OCI-LY3 (cell line): ENCODE results near the gene ERI3.

ENCODE experiments used
- H2AFZ ChIP-seq: fragments of 200-600, 300-600 bp; shearing (Covaris generic); 2 replicates; pipeline ENCODE4 v1.6.0; 2014; ENCODE audit warnings: antibody characterized with exemption, low read depth, low read length
- H3K27ac ChIP-seq: fragments of 200-600, 300-600 bp; sonication (generic); 2 replicates; pipeline ENCODE4 v1.5.1; 2014; ENCODE audit warnings: mild to moderate bottlenecking, low read length, moderate library complexity, mixed read lengths
- H3K27me3 ChIP-seq: fragments of 200-600, 300-600 bp; sonication (generic); 2 replicates; pipeline ENCODE4 v1.6.1; 2014; ENCODE audit warnings: low read depth, low read length, mixed read lengths
- H3K36me3 ChIP-seq: fragments of 200-600, 300-600 bp; sonication (generic); replicated peaks from 2 replicates; pipeline ENCODE3; 2014; ENCODE audit warnings: low read depth, low read length, mixed read lengths
- H3K4me1 ChIP-seq: fragments of 300-600, 200-600 bp; sonication (generic); 2 replicates; pipeline ENCODE4 v1.6.1; 2014; ENCODE audit warnings: low read length, mixed read lengths
- H3K4me2 ChIP-seq: fragments of 200-600, 300-600 bp; sonication (generic); 2 replicates; pipeline ENCODE4 v1.6.1; 2014; ENCODE audit warnings: low read length, mixed read lengths
- H3K4me3 ChIP-seq: fragments of 300-600, 200-600 bp; sonication (generic); 2 replicates; pipeline ENCODE4 v1.5.1; 2014; ENCODE audit warnings: antibody characterized with exemption, mild to moderate bottlenecking, low read length, moderate library complexity
- H3K79me2 ChIP-seq: fragments of 300-600, 200-600 bp; shearing (Covaris generic); 2 replicates; pipeline ENCODE4 v1.6.1; 2014; ENCODE audit warnings: mild to moderate bottlenecking, low read length, mixed read lengths
- H3K9ac ChIP-seq: fragments of 300-600, 200-600 bp; shearing (Covaris generic); 2 replicates; pipeline ENCODE4 v1.6.0; 2014; ENCODE audit warnings: mild to moderate bottlenecking, low read length, moderate library complexity
- H3K9me3 ChIP-seq: fragments of 200-600, 300-600 bp; shearing (Covaris generic); 2 replicates; pipeline ENCODE4 v1.6.1; 2014; ENCODE audit warnings: low read length, mixed read lengths; ENCODE audit not compliant: insufficient read depth
- H4K20me1 ChIP-seq: fragments of 200-600, 300-600 bp; sonication (generic); 2 replicates; pipeline ENCODE4 v1.6.1; 2016; ENCODE audit warnings: low read length, mixed read lengths; ENCODE audit not compliant: insufficient read depth
- EZH2phosphoT487 ChIP-seq: fragments of 200-600 bp; shearing (Covaris generic); IDR thresholded peaks from 2 replicates; pipeline ENCODE4 v1.6.1; 2018; ENCODE audit warnings: antibody characterized with exemption, mixed run types, low read depth
- TF ChIP-seq, protein P1 (sequence below): fragments of 200-600, 300-600 bp; sonication (generic); IDR thresholded peaks from 2 replicates; pipeline ENCODE4 v1.5.1; 2014; ENCODE audit warnings: antibody characterized with exemption, low read length, low read depth

The ERI3 gene

DNA sequence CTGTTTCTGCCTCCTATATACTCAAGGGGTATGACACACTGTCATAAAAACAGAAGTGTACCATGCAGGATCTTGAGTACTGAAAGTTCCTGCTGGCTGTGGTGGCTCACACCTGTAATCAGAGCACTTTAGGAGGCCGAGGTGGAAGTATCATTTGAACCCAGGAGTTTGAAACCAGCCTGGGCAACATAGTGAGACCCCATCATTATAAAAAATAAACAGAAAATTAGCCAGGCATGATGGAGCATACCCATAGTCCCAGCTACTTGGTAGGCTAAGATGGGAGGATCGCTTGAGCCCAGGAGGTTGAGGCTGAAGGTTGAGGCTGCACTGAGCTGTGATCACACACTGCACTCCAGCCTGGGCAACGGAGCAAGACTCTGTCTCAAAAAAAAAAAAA is 20.1 kb downstream of the ERI3 start:
- no peaks in the 10 kb centered on the region for H3K79me2 ChIP-seq
- no peak overlapping the region for H3K4me2 ChIP-seq
- TF ChIP-seq, protein P1, sequence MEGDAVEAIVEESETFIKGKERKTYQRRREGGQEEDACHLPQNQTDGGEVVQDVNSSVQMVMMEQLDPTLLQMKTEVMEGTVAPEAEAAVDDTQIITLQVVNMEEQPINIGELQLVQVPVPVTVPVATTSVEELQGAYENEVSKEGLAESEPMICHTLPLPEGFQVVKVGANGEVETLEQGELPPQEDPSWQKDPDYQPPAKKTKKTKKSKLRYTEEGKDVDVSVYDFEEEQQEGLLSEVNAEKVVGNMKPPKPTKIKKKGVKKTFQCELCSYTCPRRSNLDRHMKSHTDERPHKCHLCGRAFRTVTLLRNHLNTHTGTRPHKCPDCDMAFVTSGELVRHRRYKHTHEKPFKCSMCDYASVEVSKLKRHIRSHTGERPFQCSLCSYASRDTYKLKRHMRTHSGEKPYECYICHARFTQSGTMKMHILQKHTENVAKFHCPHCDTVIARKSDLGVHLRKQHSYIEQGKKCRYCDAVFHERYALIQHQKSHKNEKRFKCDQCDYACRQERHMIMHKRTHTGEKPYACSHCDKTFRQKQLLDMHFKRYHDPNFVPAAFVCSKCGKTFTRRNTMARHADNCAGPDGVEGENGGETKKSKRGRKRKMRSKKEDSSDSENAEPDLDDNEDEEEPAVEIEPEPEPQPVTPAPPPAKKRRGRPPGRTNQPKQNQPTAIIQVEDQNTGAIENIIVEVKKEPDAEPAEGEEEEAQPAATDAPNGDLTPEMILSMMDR, result no peak
- TF ChIP-seq EZH2phosphoT487, result no peak
- no peaks in the 10 kb centered on the region for H3K9me3 ChIP-seq
- H3K27ac ChIP-seq, result no peak overlapping the region
- no peaks in the 10 kb centered on the region for H3K27me3 ChIP-seq
- no peak overlapping the region for H3K9ac ChIP-seq
- no peak overlapping the region for H3K4me3 ChIP-seq
- no peaks in the 10 kb centered on the region for H4K20me1 ChIP-seq
- H3K4me1 ChIP-seq, result no peaks in the 10 kb centered on the region
- H3K36me3 ChIP-seq, result peaks cover 24% of the 10 kb centered on the region
- no peak overlapping the region for H2AFZ ChIP-seq

DNA sequence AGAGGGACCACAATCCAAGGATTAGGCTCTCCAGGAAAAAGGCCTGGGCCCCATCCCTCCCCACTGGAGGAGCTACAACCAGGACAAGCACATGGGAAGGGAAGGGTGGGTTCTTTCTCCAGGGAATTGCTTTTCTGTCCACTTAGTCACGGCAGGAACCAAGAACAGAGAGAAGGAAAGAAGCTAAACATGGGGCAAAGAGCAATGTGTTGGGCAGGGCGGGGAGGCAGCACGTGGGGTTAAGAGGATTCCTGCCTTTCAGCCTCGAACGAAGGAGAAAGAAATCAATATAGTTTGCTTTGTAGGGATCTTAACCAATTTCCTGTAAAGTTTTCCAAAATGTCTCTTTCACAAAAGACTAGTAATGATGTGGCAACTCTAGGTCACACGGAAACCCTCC is 21.7 kb downstream of the ERI3 start:
- Histone ChIP-seq H3K9me3 (no peaks in the 10 kb centered on the region), H3K4me2 (no peak overlapping the region), H3K9ac (no peak overlapping the region), H2AFZ (no peak overlapping the region), H3K4me3 (no peak overlapping the region), H4K20me1 (no peaks in the 10 kb centered on the region), H3K27ac (no peak overlapping the region), H3K79me2 (no peaks in the 10 kb centered on the region), H3K27me3 (no peaks in the 10 kb centered on the region), H3K36me3 (peaks cover 18% of the 10 kb centered on the region), H3K4me1 (no peaks in the 10 kb centered on the region)
- TF ChIP-seq, protein P1, result no peak
- TF ChIP-seq EZH2phosphoT487, result no peak

DNA sequence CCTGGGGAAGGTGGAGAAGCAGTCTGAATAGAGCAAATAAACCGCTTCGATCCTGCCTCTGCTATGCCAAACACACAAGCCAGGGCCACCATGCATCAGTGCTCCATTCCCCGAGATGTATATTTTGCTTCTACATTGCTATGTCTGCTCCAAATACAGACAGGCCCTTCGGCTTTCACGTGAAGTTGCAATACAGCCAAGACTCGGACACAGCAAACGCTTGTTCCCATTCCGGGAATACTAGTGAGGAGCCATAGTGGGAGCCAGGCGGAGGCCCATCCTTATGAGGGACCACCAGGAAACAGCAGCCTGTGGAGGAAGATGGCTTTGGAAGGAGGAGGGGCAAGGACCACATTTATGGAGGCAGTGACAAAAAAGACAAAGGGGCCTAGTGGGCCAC is 22.6 kb downstream of the ERI3 start:
- no peak overlapping the region for H3K4me2 ChIP-seq
- H3K4me1 ChIP-seq, result no peaks in the 10 kb centered on the region
- no peaks in the 10 kb centered on the region for H3K79me2 ChIP-seq
- H3K4me3 ChIP-seq, result no peak overlapping the region
- no peaks in the 10 kb centered on the region for H3K9me3 ChIP-seq
- no peak overlapping the region for H3K27ac ChIP-seq
- no peaks in the 10 kb centered on the region for H3K27me3 ChIP-seq
- H3K36me3 ChIP-seq, result peaks cover 9% of the 10 kb centered on the region
- no peak overlapping the region for H3K9ac ChIP-seq
- H2AFZ ChIP-seq, result no peak overlapping the region
- no peaks in the 10 kb centered on the region for H4K20me1 ChIP-seq
- TF ChIP-seq, protein P1, result no peak
- TF ChIP-seq EZH2phosphoT487, result no peak

DNA sequence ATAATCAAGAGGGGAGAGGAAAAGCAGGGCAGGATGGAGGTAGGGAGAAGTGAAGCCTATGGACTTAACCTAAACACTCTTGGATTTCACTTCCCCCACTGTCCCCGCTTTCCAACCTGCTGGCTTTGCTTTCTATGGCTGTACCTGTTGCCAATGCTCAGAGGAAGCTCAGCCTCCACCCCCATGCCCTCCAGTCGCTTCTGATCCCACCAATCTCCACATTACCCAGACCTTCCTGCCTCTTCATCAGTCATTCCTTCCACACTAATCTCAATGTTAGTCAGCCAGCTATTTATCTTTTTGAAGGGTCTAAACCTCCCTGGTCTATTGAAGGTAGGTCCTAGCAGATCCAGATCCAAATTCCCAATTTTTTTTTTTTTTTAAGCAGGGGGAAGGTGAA is 24.1 kb downstream of the ERI3 start:
- Histone ChIP-seq H3K9ac (no peak overlapping the region), H3K9me3 (no peaks in the 10 kb centered on the region), H3K36me3 (peaks cover 5% of the 10 kb centered on the region), H3K4me3 (no peak overlapping the region), H3K4me1 (no peaks in the 10 kb centered on the region), H4K20me1 (no peaks in the 10 kb centered on the region), H3K27ac (no peak overlapping the region), H3K4me2 (no peak overlapping the region), H3K79me2 (no peaks in the 10 kb centered on the region), H2AFZ (no peak overlapping the region), H3K27me3 (no peaks in the 10 kb centered on the region)
- TF ChIP-seq, protein P1, result no peak
